Tibial artery (tissue), 4 donors: ENCODE measurements around the gene SNRPD2.

Experiments
- DNase-seq, 2 donors: peaks; one replicate each; pipeline ENCODE4 v3.0.0-alpha.2; 2019
- H3K27ac ChIP-seq, 2 donors: fragments of 200-600 bp; sonication (generic) in 1 of 2; 1 replicate in 1 of 2; 2 replicates in 1 of 2; pipeline ENCODE4 v1.5.1; 2018 to 2019; ENCODE audit warnings: mild to moderate bottlenecking in 1 of 2
- H3K27me3 ChIP-seq, 2 donors: fragments of 200-600 bp; sonication (generic) in 1 of 2; one replicate each; pipeline versions ENCODE4 v1.5.1 to v1.6.0; 2016 to 2019
- H3K36me3 ChIP-seq, 3 donors: fragments of 200-600 bp; sonication (generic) in 2 of 3; one replicate each; pipeline ENCODE4 v1.5.1; 2016 to 2019; ENCODE audit warnings: mild to moderate bottlenecking in 2 of 3
- H3K4me1 ChIP-seq, 4 donors: fragments of 200-600 bp; sonication (generic) in 2 of 4; 1 replicate in 3 of 4; 2 replicates in 1 of 4; pipeline ENCODE4 v1.5.1; 2016 to 2019
- H3K4me3 ChIP-seq, 2 donors: fragments of 200-600 bp; sonication (generic) in 1 of 2; 1 replicate in 1 of 2; 2 replicates in 1 of 2; pipeline ENCODE4 v1.5.1; 2018 to 2019; ENCODE audit warnings: mild to moderate bottlenecking in 2 of 2
- H3K9me3 ChIP-seq, 3 donors: fragments of 200-600 bp; sonication (generic) in 1 of 3; one replicate each; pipeline ENCODE4 v1.5.1; 2016 to 2019
- CTCF ChIP-seq, 2 experiments: fragments of 200-600 bp in 1 of 2; fragments of 450-650 bp in 1 of 2; IDR thresholded peaks; one replicate each; pipeline ENCODE4 v1.5.1; 2017 to 2019; ENCODE audit warnings: antibody characterized with exemption in 2 of 2, mild to moderate bottlenecking in 1 of 2, moderate library complexity in 1 of 2
- intact Hi-C: fragments of 100-400 bp; cut with DNase I; formaldehyde crosslinking; loops from one replicate; pipeline ENCODE4 v1.15.0; 2023; ENCODE audit warnings: low total_unique reads

The SNRPD2 gene

GRCh38 chr19:45676851-45677263 lies 14.9 kb downstream of the SNRPD2 start:
- no peak for TF ChIP-seq CTCF (IDR thresholded peaks at IDR 0.05)
- DNase-seq: no peak
- Histone ChIP-seq H3K27ac (no peak overlapping the region), H3K36me3 (no peaks in the 10 kb centered on the region), H3K4me1 (peaks cover 0 to 29% (median 19%) of the 10 kb centered on the region in 4 donors), H3K9me3 (no peaks in the 10 kb centered on the region), H3K4me3 (peak overlapping the region in 1 of 2 donors; percentile 27), H3K27me3 (peaks cover 0 to 72% of the 10 kb centered on the region in 2 donors)
- intact Hi-C loops: no loop called here

GRCh38 chr19:45674946-45675345 lies 16.8 kb downstream of the SNRPD2 start:
- Histone ChIP-seq H3K4me1 (peaks cover 0 to 26% (median 16%) of the 10 kb centered on the region in 4 donors), H3K27me3 (peaks cover 1 to 87% of the 10 kb centered on the region in 2 donors), H3K4me3 (no peak overlapping the region), H3K27ac (no peak overlapping the region), H3K36me3 (no peaks in the 10 kb centered on the region), H3K9me3 (no peaks in the 10 kb centered on the region)
- no peak for TF ChIP-seq CTCF (IDR thresholded peaks at IDR 0.05)
- intact Hi-C loops: no loop called here
- no peak for DNase-seq

- Histone ChIP-seq H3K4me3 (no peak overlapping the region), H3K27me3 (peaks cover 8 to 91% of the 10 kb centered on the region in 2 donors), H3K27ac (no peak overlapping the region), H3K9me3 (no peaks in the 10 kb centered on the region), H3K36me3 (no peaks in the 10 kb centered on the region), H3K4me1 (peaks cover 0 to 31% (median 24%) of the 10 kb centered on the region in 4 donors)
- intact Hi-C loops: no loop called here
- DNase-seq: no peak
- TF ChIP-seq CTCF (IDR thresholded peaks at IDR 0.05): no peak
These were observed 20.9 kb downstream of the SNRPD2 start for GRCh38 chr19:45670670-45671453.

- DNase-seq: no peak
- TF ChIP-seq CTCF (IDR thresholded peaks at IDR 0.05): no peak
- Histone ChIP-seq H3K27me3 (peaks cover 8 to 89% of the 10 kb centered on the region in 2 donors), H3K4me3 (peak overlapping the region in 1 of 2 donors; percentile 20), H3K27ac (no peak overlapping the region), H3K4me1 (peaks cover 0 to 31% (median 24%) of the 10 kb centered on the region in 4 donors), H3K36me3 (no peaks in the 10 kb centered on the region), H3K9me3 (no peaks in the 10 kb centered on the region)
- intact Hi-C loops: no loop called here
These were observed 23.3 kb downstream of the SNRPD2 start for GRCh38 chr19:45668342-45668871.

GRCh38 chr19:45667620-45668341 lies 24.0 kb downstream of the SNRPD2 start, which contains the start of gene GIPR:
Gene GIPR, plus strand, starts transcription at chr19:45668221. Its CDS starts 1,300 bp downstream, at chr19:45669521.
- H3K27ac ChIP-seq: no peak within 1 kb of the TSS

More at GRCh38 chr19:45667620-45668341, 24.0 kb downstream of the SNRPD2 start, which contains the start of gene GIPR:
- TF ChIP-seq CTCF (IDR thresholded peaks at IDR 0.05): no peak
- intact Hi-C loops: no loop called here
- Histone ChIP-seq H3K27me3 (peaks cover 8 to 88% of the 10 kb centered on the region in 2 donors), H3K4me1 (peaks cover 0 to 31% (median 24%) of the 10 kb centered on the region in 4 donors), H3K36me3 (no peaks in the 10 kb centered on the region), H3K4me3 (peak within 1 kb of the TSS in 1 of 2 donors; percentile 20), H3K9me3 (no peaks in the 10 kb centered on the region)
- no peak for DNase-seq
